ENCODE data around the gene NOS1. TPM values are rescaled to one million over a fixed set of nuclear protein-coding genes. Genes with fewer than 3 reads are reported as not detected.

NOS1 gene
- total RNA-seq, 1 experiment from 2014 or later = not detected

- no peaks in the 10 kb centered on the region for H3K4me1 Mint-ChIP-seq (ENCODE audit: insufficient read depth, unreplicated experiment)
- no peak overlapping the region for H3K4me3 Mint-ChIP-seq (ENCODE audit: unreplicated experiment)
- no peak for DNase-seq (ENCODE audit: unreplicated experiment)
- H3K9me3 Mint-ChIP-seq (ENCODE audit: unreplicated experiment) = peaks cover 15% of the 10 kb centered on the region
- no peaks in the 10 kb centered on the region for H3K36me3 Mint-ChIP-seq (ENCODE audit: insufficient read depth, unreplicated experiment)
- BruUV-seq (replicated peaks) = no TSS peak
- CTCF ChIA-PET = interaction anchor here (0.6 to 1.3 kb wide), 2 partner anchors 176 to 199 kb away, joined by 3 read pairs; no protein-coding TSS in a partner anchor
- TF ChIP-seq CTCF (IDR thresholded peaks at IDR 0.05; ENCODE audit: unreplicated experiment) = no peak
- H3K27ac Mint-ChIP-seq (ENCODE audit: low read depth, unreplicated experiment) = no peak overlapping the region
- POLR2A ChIA-PET = no interaction called here
- no peaks in the 10 kb centered on the region for H3K27me3 Mint-ChIP-seq (ENCODE audit: insufficient read depth, unreplicated experiment)
- intact Hi-C loops (cut with micrococcal nuclease) = no loop called here
These were observed 27.6 kb upstream of the NOS1 start for GRCh38 chr12:117388951-117389446.

GRCh38 chr12:117387832-117388231 is 26.4 kb upstream of the NOS1 start:
- TF ChIP-seq CTCF (IDR thresholded peaks at IDR 0.05; ENCODE audit: unreplicated experiment) = no peak
- no TSS peak for BruUV-seq (replicated peaks)
- no peak for DNase-seq (ENCODE audit: unreplicated experiment)
- Mint-ChIP-seq H3K4me1 (ENCODE audit: insufficient read depth, unreplicated experiment) (no peaks in the 10 kb centered on the region), H3K9me3 (ENCODE audit: unreplicated experiment) (peaks cover 5% of the 10 kb centered on the region), H3K27ac (ENCODE audit: low read depth, unreplicated experiment) (no peak overlapping the region), H3K36me3 (ENCODE audit: insufficient read depth, unreplicated experiment) (no peaks in the 10 kb centered on the region), H3K27me3 (ENCODE audit: insufficient read depth, unreplicated experiment) (no peaks in the 10 kb centered on the region), H3K4me3 (ENCODE audit: unreplicated experiment) (no peak overlapping the region)
- POLR2A ChIA-PET = no interaction called here
- CTCF ChIA-PET = interaction anchor here (0.6 to 0.9 kb wide), 2 partner anchors 33 to 463 kb away, joined by 3 to 8 read pairs; no protein-coding TSS in a partner anchor
- intact Hi-C loops (cut with micrococcal nuclease) = no loop called here

GRCh38 chr12:117384735-117385134 is 23.3 kb upstream of the NOS1 start:
- intact Hi-C loops (cut with micrococcal nuclease) = no loop called here
- Mint-ChIP-seq H3K4me3 (ENCODE audit: unreplicated experiment) (no peak overlapping the region), H3K27ac (ENCODE audit: low read depth, unreplicated experiment) (no peak overlapping the region), H3K27me3 (ENCODE audit: insufficient read depth, unreplicated experiment) (no peaks in the 10 kb centered on the region), H3K9me3 (ENCODE audit: unreplicated experiment) (peaks cover 14% of the 10 kb centered on the region), H3K4me1 (ENCODE audit: insufficient read depth, unreplicated experiment) (no peaks in the 10 kb centered on the region), H3K36me3 (ENCODE audit: insufficient read depth, unreplicated experiment) (no peaks in the 10 kb centered on the region)
- no peak for TF ChIP-seq CTCF (IDR thresholded peaks at IDR 0.05; ENCODE audit: unreplicated experiment)
- no peak for DNase-seq (ENCODE audit: unreplicated experiment)
- ChIA-PET POLR2A (no interaction called here), CTCF (interaction anchor here (0.9 kb wide), 1 partner anchor 16 kb away, joined by 4 read pairs; no protein-coding TSS in a partner anchor)
- no TSS peak for BruUV-seq (replicated peaks)

GRCh38 chr12:117380083-117380482 is 18.7 kb upstream of the NOS1 start:
- TF ChIP-seq CTCF (IDR thresholded peaks at IDR 0.05; ENCODE audit: unreplicated experiment) = no peak
- intact Hi-C loops (cut with micrococcal nuclease) = no loop called here
- CTCF ChIA-PET = interaction anchor here (2.8 kb wide), 1 partner anchor 12 kb away, joined by 22 read pairs; no protein-coding TSS in a partner anchor
- no peaks in the 10 kb centered on the region for H3K36me3 Mint-ChIP-seq (ENCODE audit: insufficient read depth, unreplicated experiment)
- no peaks in the 10 kb centered on the region for H3K27me3 Mint-ChIP-seq (ENCODE audit: insufficient read depth, unreplicated experiment)
- no peak for DNase-seq (ENCODE audit: unreplicated experiment)
- H3K4me3 Mint-ChIP-seq (ENCODE audit: unreplicated experiment) = no peak overlapping the region
- BruUV-seq (replicated peaks) = no TSS peak
- H3K4me1 Mint-ChIP-seq (ENCODE audit: insufficient read depth, unreplicated experiment) = no peaks in the 10 kb centered on the region
- no peak overlapping the region for H3K27ac Mint-ChIP-seq (ENCODE audit: low read depth, unreplicated experiment)
- POLR2A ChIA-PET = no interaction called here
- H3K9me3 Mint-ChIP-seq (ENCODE audit: unreplicated experiment) = peaks cover 29% of the 10 kb centered on the region
